Mesendoderm (in vitro differentiated cells): ENCODE results near the gene OR2Z1.
A peak's percentile ranks its signal among the peaks of the same experiment; 100 is the strongest.
"Not testable (repeated sequence)": the region's sequence is repeated elsewhere in the genome, so short reads cannot be mapped to it uniquely, and the experiment has no call there.

Source experiments
- DNase-seq: peaks from one replicate; pipeline ENCODE4 v3.0.0; 2013
- H2AK5ac ChIP-seq: 2 replicates; pipeline ENCODE4 v1.6.1; 2013; ENCODE audit warnings: low read length, inconsistent platforms
- H2BK120ac ChIP-seq: 2 replicates; pipeline ENCODE4 v1.6.1; 2013; ENCODE audit warnings: low read depth, mild to moderate bottlenecking, low read length, moderate library complexity, mixed read lengths
- H2BK15ac ChIP-seq: replicated peaks from 2 replicates; pipeline ENCODE4 v1.6.1; 2013; ENCODE audit warnings: low read depth, mild to moderate bottlenecking, moderate library complexity
- H2BK5ac ChIP-seq: 2 replicates; pipeline ENCODE4 v1.6.1; 2013; ENCODE audit warnings: low read length, inconsistent platforms
- H3K18ac ChIP-seq: 2 replicates; pipeline ENCODE4 v1.6.1; 2013; ENCODE audit warnings: mild to moderate bottlenecking, low read length, mixed read lengths
- H3K23ac ChIP-seq: one replicate; pipeline ENCODE4 v1.6.1; 2013; ENCODE audit warnings: low read length
- H3K27ac ChIP-seq: 2 replicates; pipeline ENCODE4 v1.5.1; 2013; ENCODE audit warnings: low read depth, mild to moderate bottlenecking, inconsistent platforms, low read length, moderate library complexity
- H3K27me3 ChIP-seq: 2 replicates; pipeline ENCODE4 v1.6.1; 2013; ENCODE audit warnings: low read length, control low read depth, mild to moderate bottlenecking, inconsistent platforms; ENCODE audit not compliant: insufficient read depth, poor library complexity
- H3K36me3 ChIP-seq: 2 replicates; pipeline ENCODE4 v1.6.1; 2013; ENCODE audit warnings: low read length, inconsistent platforms; ENCODE audit not compliant: control insufficient read depth, insufficient read depth
- H3K4ac ChIP-seq: one replicate; pipeline ENCODE4 v1.6.1; 2013; ENCODE audit warnings: low read depth, mild to moderate bottlenecking, low read length, moderate library complexity
- H3K4me1 ChIP-seq: 2 replicates; pipeline ENCODE4 v1.6.1; 2013; ENCODE audit warnings: low read depth, low read length, inconsistent platforms; ENCODE audit not compliant: control insufficient read depth
- H3K4me2 ChIP-seq: 2 replicates; pipeline ENCODE4 v1.6.1; 2013; ENCODE audit warnings: low read length
- H3K4me3 ChIP-seq: 2 replicates; pipeline ENCODE4 v1.5.1; 2013; ENCODE audit warnings: mild to moderate bottlenecking, low read length
- H3K56ac ChIP-seq: one replicate; pipeline ENCODE4 v1.6.1; 2013; ENCODE audit warnings: low read length
- H3K79me1 ChIP-seq: 2 replicates; pipeline ENCODE4 v1.6.1; 2013; ENCODE audit warnings: low read length, inconsistent platforms
- H3K79me2 ChIP-seq: 2 replicates; pipeline ENCODE4 v1.6.1; 2013; ENCODE audit warnings: mild to moderate bottlenecking, low read length; ENCODE audit not compliant: control insufficient read depth, insufficient read depth
- H3K9ac ChIP-seq: 2 replicates; pipeline ENCODE4 v1.6.1; 2013; ENCODE audit warnings: low read length, inconsistent platforms
- H4K5ac ChIP-seq: one replicate; pipeline ENCODE4 v1.6.1; 2013; ENCODE audit warnings: low read length
- H4K8ac ChIP-seq: one replicate; pipeline ENCODE4 v1.6.1; 2013; ENCODE audit warnings: low read depth, mild to moderate bottlenecking, control low read depth, low read length, moderate library complexity
- WGBS: extraction: QIAGEN DNeasy Blood & Tissue Kit; methylation state at CpG from one replicate; pipeline ENCODE4 v1.1.7; 2013; ENCODE audit warnings: low lambda C conversion rate, missing lambda C conversion rate; ENCODE audit not compliant: insufficient coverage; ENCODE audit errors: extremely low coverage; 5-methylcytosine and 5-hydroxymethylcytosine counted together

OR2Z1 gene

GRCh38 chr19:8731428-8732169, 10.2 kb downstream of the OR2Z1 start:
- Histone ChIP-seq H3K56ac (no peak overlapping the region), H3K23ac (no peak overlapping the region), H3K9ac (no peak overlapping the region), H4K5ac (no peak overlapping the region), H2AK5ac (no peak overlapping the region), H3K4me1 (no peaks in the 10 kb centered on the region), H3K18ac (no peak overlapping the region), H2BK5ac (no peak overlapping the region), H3K4me3 (no peak overlapping the region), H3K36me3 (no peaks in the 10 kb centered on the region), H3K27me3 (no peaks in the 10 kb centered on the region), H3K79me2 (no peaks in the 10 kb centered on the region), H3K4me2 (no peak overlapping the region), H2BK120ac (no peak overlapping the region), H2BK15ac (no peak overlapping the region), H4K8ac (no peak overlapping the region), H3K4ac (no peak overlapping the region), H3K27ac (no peak overlapping the region), H3K79me1 (no peaks in the 10 kb centered on the region)
- peak; percentile 1 for DNase-seq
- no CpG with 5 or more reads among the region's 19 CpGs for WGBS

- H3K4me2 ChIP-seq = no peak overlapping the region
- no peak overlapping the region for H2BK5ac ChIP-seq
- WGBS = no CpG with 5 or more reads among the region's 8 CpGs
- H3K79me1 ChIP-seq = no peaks in the 10 kb centered on the region
- no peaks in the 10 kb centered on the region for H3K4me1 ChIP-seq
- no peak overlapping the region for H3K27ac ChIP-seq
- no peak overlapping the region for H3K18ac ChIP-seq
- no peak overlapping the region for H2AK5ac ChIP-seq
- H3K4ac ChIP-seq = no peak overlapping the region
- no peak overlapping the region for H4K8ac ChIP-seq
- no peaks in the 10 kb centered on the region for H3K79me2 ChIP-seq
- H3K27me3 ChIP-seq = no peaks in the 10 kb centered on the region
- H3K56ac ChIP-seq = no peak overlapping the region
- no peak overlapping the region for H3K4me3 ChIP-seq
- no peaks in the 10 kb centered on the region for H3K36me3 ChIP-seq
- H4K5ac ChIP-seq = no peak overlapping the region
- DNase-seq = no peak
- H2BK120ac ChIP-seq = no peak overlapping the region
- no peak overlapping the region for H2BK15ac ChIP-seq
- no peak overlapping the region for H3K9ac ChIP-seq
- no peak overlapping the region for H3K23ac ChIP-seq
These were observed 16.9 kb downstream of the OR2Z1 start for GRCh38 chr19:8738377-8738776.

- not testable (repeated sequence) for H3K18ac ChIP-seq, DNase-seq, H2BK15ac ChIP-seq, H3K4me1 ChIP-seq, H2AK5ac ChIP-seq, H3K27me3 ChIP-seq, H3K4me3 ChIP-seq, H3K4me2 ChIP-seq, H2BK5ac ChIP-seq, H4K5ac ChIP-seq, H4K8ac ChIP-seq, H3K36me3 ChIP-seq, H2BK120ac ChIP-seq, H3K23ac ChIP-seq, H3K4ac ChIP-seq, H3K27ac ChIP-seq, H3K79me1 ChIP-seq, H3K79me2 ChIP-seq, H3K56ac ChIP-seq, H3K9ac ChIP-seq
- no CpG with 5 or more reads among the region's 55 CpGs for WGBS
These were observed 18.0 kb downstream of the OR2Z1 start for GRCh38 chr19:8739291-8740065.

- not testable (repeated sequence) for H4K5ac ChIP-seq, H3K79me2 ChIP-seq, H3K23ac ChIP-seq, H3K18ac ChIP-seq, H3K56ac ChIP-seq, H2AK5ac ChIP-seq, H2BK15ac ChIP-seq, H3K9ac ChIP-seq, H3K79me1 ChIP-seq, H3K27me3 ChIP-seq, H3K27ac ChIP-seq, H3K36me3 ChIP-seq, DNase-seq, H2BK5ac ChIP-seq, H3K4ac ChIP-seq, H3K4me2 ChIP-seq, H3K4me3 ChIP-seq, H2BK120ac ChIP-seq, H3K4me1 ChIP-seq, H4K8ac ChIP-seq
- no CpG with 5 or more reads among the region's 11 CpGs for WGBS
These were observed 45.8 kb downstream of the OR2Z1 start for GRCh38 chr19:8767257-8767656.

GRCh38 chr19:8769265-8769664, 47.8 kb downstream of the OR2Z1 start:
- H3K4ac ChIP-seq, H3K9ac ChIP-seq, DNase-seq, H3K36me3 ChIP-seq, H3K56ac ChIP-seq, H4K8ac ChIP-seq, H3K79me1 ChIP-seq, H3K27ac ChIP-seq, H2BK15ac ChIP-seq, H3K4me1 ChIP-seq, H3K27me3 ChIP-seq, H2BK120ac ChIP-seq, H2BK5ac ChIP-seq, H3K4me3 ChIP-seq, H2AK5ac ChIP-seq, H3K23ac ChIP-seq, H4K5ac ChIP-seq, H3K79me2 ChIP-seq, H3K4me2 ChIP-seq, H3K18ac ChIP-seq: not testable (repeated sequence)
- no CpG with 5 or more reads among the region's 8 CpGs for WGBS
